Type B pancreatic cell (in vitro differentiated cells): ENCODE data around the gene SPATA9. TPM values are rescaled to one million over a fixed set of nuclear protein-coding genes. Genes with fewer than 3 reads are reported as not detected.

Experiments used
- DNase-seq: peaks from one replicate; pipeline ENCODE4 v3.0.0; 2021; ENCODE audit warnings: mixed read lengths; ENCODE audit not compliant: unreplicated experiment; ENCODE audit errors: extremely low spot score
- H3K27ac Mint-ChIP-seq: 2 replicates; pipeline ENCODE4 v1.8.0; 2021; ENCODE audit warnings: mild to moderate bottlenecking, mixed read lengths
- H3K27me3 Mint-ChIP-seq: 2 replicates; pipeline ENCODE4 v1.8.0; 2021; ENCODE audit warnings: mixed read lengths
- H3K36me3 Mint-ChIP-seq: 2 replicates; pipeline ENCODE4 v1.8.0; 2021; ENCODE audit warnings: mixed read lengths
- H3K4me1 Mint-ChIP-seq: one replicate; pipeline ENCODE4 v1.8.0; 2021; ENCODE audit warnings: mixed read lengths; ENCODE audit not compliant: unreplicated experiment
- H3K4me3 Mint-ChIP-seq: 2 replicates; pipeline ENCODE4 v1.8.0; 2021; ENCODE audit warnings: mild to moderate bottlenecking, mixed read lengths
- H3K9me3 Mint-ChIP-seq: 2 replicates; pipeline ENCODE4 v1.8.0; 2021; ENCODE audit warnings: mixed read lengths
- total RNA-seq: library from RNA; stranded (reverse); gene quantifications from 2 replicates; pipeline ENCODE4 v1.2.1, GENCODE V29; 2021; ENCODE audit warnings: low replicate concordance
- TF ChIP-seq, protein P1 (sequence below): fragments of 200-600 bp; sonication (generic); conservative IDR thresholded peaks from 2 replicates; pipeline ENCODE4 v1.5.0; 2021; ENCODE audit warnings: antibody characterized with exemption, mild to moderate bottlenecking

SPATA9 gene
- total RNA-seq, 1 donor from 2014 or later, result 0.29 TPM

GRCh38 chr5:95615164-95615467 lies 67.7 kb downstream of the SPATA9 start:
- Mint-ChIP-seq H3K36me3 (peaks cover 5% of the 10 kb centered on the region), H3K27ac (no peak overlapping the region), H3K27me3 (peaks cover 27% of the 10 kb centered on the region), H3K4me3 (no peak overlapping the region), H3K9me3 (peaks cover 7% of the 10 kb centered on the region), H3K4me1 (peaks cover 12% of the 10 kb centered on the region)
- DNase-seq, result no peak
- TF ChIP-seq, protein P1, sequence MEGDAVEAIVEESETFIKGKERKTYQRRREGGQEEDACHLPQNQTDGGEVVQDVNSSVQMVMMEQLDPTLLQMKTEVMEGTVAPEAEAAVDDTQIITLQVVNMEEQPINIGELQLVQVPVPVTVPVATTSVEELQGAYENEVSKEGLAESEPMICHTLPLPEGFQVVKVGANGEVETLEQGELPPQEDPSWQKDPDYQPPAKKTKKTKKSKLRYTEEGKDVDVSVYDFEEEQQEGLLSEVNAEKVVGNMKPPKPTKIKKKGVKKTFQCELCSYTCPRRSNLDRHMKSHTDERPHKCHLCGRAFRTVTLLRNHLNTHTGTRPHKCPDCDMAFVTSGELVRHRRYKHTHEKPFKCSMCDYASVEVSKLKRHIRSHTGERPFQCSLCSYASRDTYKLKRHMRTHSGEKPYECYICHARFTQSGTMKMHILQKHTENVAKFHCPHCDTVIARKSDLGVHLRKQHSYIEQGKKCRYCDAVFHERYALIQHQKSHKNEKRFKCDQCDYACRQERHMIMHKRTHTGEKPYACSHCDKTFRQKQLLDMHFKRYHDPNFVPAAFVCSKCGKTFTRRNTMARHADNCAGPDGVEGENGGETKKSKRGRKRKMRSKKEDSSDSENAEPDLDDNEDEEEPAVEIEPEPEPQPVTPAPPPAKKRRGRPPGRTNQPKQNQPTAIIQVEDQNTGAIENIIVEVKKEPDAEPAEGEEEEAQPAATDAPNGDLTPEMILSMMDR, result no peak

DNA sequence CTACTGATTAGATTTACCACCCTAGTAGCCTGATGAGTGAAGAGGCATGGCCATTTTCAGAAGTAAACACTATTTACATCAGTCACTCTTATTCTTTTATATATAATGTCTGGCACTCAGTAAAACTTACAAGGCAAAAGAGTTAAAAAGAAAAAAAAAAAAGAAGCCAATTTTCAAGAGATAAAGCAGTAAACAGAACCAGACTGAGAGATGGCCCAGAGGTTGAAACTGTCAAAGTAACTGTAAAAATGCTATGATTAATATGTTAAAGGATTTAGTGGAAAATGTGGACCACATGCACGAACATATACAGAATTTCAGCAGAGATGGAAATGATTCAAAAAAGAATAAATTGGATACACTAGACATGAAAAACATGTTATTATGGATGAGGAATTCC lies 69.3 kb downstream of the SPATA9 start:
- Mint-ChIP-seq H3K27me3 (peaks cover 11% of the 10 kb centered on the region), H3K4me3 (no peak overlapping the region), H3K9me3 (peaks cover 7% of the 10 kb centered on the region)

DNA sequence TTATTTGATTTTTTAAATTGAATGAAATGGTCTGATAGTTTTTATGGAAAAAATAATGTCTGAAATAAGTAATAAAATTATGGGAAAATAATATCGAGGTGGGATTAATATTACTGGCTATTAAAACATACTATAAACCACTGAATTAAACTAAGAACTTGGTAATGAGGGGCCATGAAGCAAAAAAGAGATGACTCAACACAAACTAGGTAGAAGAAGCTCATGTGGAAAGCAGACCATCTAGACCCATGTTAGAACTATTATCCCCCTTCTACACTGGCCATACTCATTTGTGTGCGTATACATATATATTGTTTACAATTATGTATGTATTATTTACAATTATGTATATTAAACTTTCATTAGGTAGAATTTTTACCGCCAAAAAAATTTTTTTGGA lies 71.4 kb downstream of the SPATA9 start:
- Mint-ChIP-seq H3K4me1 (no peaks in the 10 kb centered on the region), H3K36me3 (no peaks in the 10 kb centered on the region), H3K9me3 (peaks cover 7% of the 10 kb centered on the region), H3K27ac (no peak overlapping the region), H3K27me3 (no peaks in the 10 kb centered on the region), H3K4me3 (no peak overlapping the region)
- DNase-seq, result no peak
- TF ChIP-seq, protein P1, result no peak

More for the DNA sequence above, 69.3 kb downstream of the SPATA9 start:
- peaks cover 2% of the 10 kb centered on the region for H3K36me3 Mint-ChIP-seq
- TF ChIP-seq, protein P1, result no peak
- H3K27ac Mint-ChIP-seq, result no peak overlapping the region
- no peak for DNase-seq
- peaks cover 1% of the 10 kb centered on the region for H3K4me1 Mint-ChIP-seq

DNA sequence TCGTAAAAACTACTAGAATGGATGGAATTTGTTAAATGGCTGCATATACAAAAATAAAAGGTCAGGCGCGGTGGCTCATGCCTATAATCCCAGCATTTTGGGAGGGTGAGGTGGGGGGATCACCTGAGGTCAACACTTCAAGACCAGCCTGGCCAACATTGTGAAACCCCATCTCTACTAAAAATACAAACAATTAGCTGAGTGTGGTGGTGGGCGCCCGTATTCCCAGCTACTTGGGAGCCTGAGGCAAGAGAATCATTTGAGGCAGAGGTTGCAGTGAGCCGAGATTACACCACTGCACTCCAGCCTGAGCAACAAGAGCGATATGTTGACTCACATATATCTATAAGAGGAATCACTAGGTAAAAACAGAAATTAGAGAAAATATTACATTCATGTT lies 72.2 kb downstream of the SPATA9 start:
- TF ChIP-seq, protein P1, result no peak
- Mint-ChIP-seq H3K4me1 (no peaks in the 10 kb centered on the region), H3K9me3 (peaks cover 7% of the 10 kb centered on the region), H3K36me3 (no peaks in the 10 kb centered on the region), H3K4me3 (no peak overlapping the region), H3K27ac (no peak overlapping the region), H3K27me3 (no peaks in the 10 kb centered on the region)
- DNase-seq, result no peak

DNA sequence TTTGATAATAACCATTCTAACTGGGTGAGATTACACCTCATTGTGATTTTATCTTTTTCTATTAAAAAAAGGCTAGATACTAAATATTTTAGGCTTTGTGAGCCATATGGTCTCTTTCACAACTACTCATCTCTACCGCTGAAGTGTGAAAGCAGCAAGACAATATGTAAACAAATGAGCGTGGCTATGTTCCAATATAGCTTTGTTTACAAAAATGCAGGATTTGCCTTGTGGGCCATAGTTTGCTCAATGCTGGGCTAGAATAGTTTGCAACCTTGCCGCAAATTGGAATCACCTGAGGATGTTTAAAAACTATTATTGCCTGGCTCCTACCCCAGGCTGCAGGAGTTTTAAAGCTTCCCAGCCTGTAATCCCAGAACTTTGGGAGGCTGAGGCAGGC lies 73.1 kb downstream of the SPATA9 start:
- peaks cover 7% of the 10 kb centered on the region for H3K9me3 Mint-ChIP-seq
- H3K36me3 Mint-ChIP-seq, result no peaks in the 10 kb centered on the region
- H3K27me3 Mint-ChIP-seq, result no peaks in the 10 kb centered on the region
- no peak overlapping the region for H3K4me3 Mint-ChIP-seq
- DNase-seq, result no peak
- H3K27ac Mint-ChIP-seq, result no peak overlapping the region
- no peaks in the 10 kb centered on the region for H3K4me1 Mint-ChIP-seq
- TF ChIP-seq, protein P1, result no peak

Other genes starting within 250 kb of the SPATA9 start
- gene SKIC3, start 128.0 kb downstream of the SPATA9 start, total RNA-seq, result 71.2 and 83.4 TPM in 2 replicates
- 8.1 and 9.1 TPM in 2 replicates for gene ARSK, start 127.9 kb downstream of the SPATA9 start, total RNA-seq
- not detected in 2 replicates for gene GPR150, start 62.9 kb downstream of the SPATA9 start, total RNA-seq
- 1.6 and 2.5 TPM in 2 replicates for gene RFESD, start 36.2 kb downstream of the SPATA9 start, total RNA-seq
- 41.7 and 76.3 TPM in 2 replicates for gene RHOBTB3, start 48.3 kb upstream of the SPATA9 start, total RNA-seq
- 17.8 and 18.7 TPM in 2 replicates for gene GLRX, start 139.7 kb upstream of the SPATA9 start, total RNA-seq